T-helper 1 cell treated with Interleukin-12 subunit alpha and Interleukin-12 subunit beta and Interleukin-4 antibody, amounts not matched to agents 30 μg/mL and 1 μg/mL, for 36 hours (primary cell): Measurements from ENCODE around the gene EMILIN1.
A peak's percentile ranks its signal among the peaks of the same experiment; 100 is the strongest.

ENCODE experiments used
- H3K27ac Mint-ChIP-seq: one replicate; pipeline ENCODE4 v1.8.0; 2021; ENCODE audit warnings: mild to moderate bottlenecking, mixed read lengths
- H3K27me3 Mint-ChIP-seq: one replicate; pipeline ENCODE4 v1.8.0; 2021; ENCODE audit warnings: low read depth, mixed read lengths
- H3K36me3 Mint-ChIP-seq: one replicate; pipeline ENCODE4 v1.8.0; 2021; ENCODE audit warnings: low read depth, mixed read lengths
- H3K4me1 Mint-ChIP-seq: one replicate; pipeline ENCODE4 v1.8.0; 2021; ENCODE audit warnings: low read depth, mixed read lengths
- H3K4me3 Mint-ChIP-seq: one replicate; pipeline ENCODE4 v1.8.0; 2021; ENCODE audit warnings: mild to moderate bottlenecking, moderate library complexity, mixed read lengths
- H3K9me3 Mint-ChIP-seq: one replicate; pipeline ENCODE4 v1.8.0; 2021; ENCODE audit warnings: mixed read lengths

Gene EMILIN1

DNA sequence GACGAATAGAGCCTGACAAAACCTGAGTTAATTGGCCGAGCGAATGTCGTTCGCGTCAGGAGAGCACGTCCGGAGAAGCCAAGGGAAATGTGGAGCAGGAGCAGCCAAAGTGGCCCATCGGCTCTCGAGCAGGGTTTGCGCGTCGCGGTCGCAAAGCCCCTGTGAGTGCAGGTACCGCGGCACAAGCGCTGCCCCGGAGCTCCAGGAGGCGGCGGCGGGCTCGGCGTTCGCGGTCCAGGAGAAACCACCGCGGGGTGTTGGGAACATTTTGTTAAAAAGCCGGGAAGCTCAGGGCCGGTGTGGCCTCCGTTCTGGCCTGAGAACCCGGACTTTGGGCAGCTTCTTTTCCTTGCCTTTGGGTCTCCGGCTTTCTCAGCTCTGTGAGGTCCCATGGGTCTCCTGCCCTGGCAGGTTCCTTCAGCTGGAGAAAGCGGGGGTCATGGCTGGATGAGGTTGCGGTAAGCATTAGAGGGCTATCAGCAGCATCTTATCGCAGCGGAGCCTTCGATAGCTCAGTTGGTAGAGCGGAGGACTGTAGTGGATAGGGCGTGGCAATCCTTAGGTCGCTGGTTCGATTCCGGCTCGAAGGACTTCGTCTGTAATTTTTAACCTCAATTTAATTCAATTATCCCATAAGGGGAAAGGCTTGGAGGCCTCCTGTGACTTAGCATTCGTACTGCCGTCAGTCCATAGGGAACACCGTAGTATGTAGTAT, 28.0 kb upstream of the EMILIN1 start:
- Mint-ChIP-seq H3K27me3 (peaks cover 11% of the 10 kb centered on the region), H3K27ac (peak overlapping the region; percentile 99), H3K4me1 (peaks cover 25% of the 10 kb centered on the region), H3K9me3 (peaks cover 3% of the 10 kb centered on the region), H3K36me3 (peaks cover 20% of the 10 kb centered on the region), H3K4me3 (peak overlapping the region; percentile 88)

DNA sequence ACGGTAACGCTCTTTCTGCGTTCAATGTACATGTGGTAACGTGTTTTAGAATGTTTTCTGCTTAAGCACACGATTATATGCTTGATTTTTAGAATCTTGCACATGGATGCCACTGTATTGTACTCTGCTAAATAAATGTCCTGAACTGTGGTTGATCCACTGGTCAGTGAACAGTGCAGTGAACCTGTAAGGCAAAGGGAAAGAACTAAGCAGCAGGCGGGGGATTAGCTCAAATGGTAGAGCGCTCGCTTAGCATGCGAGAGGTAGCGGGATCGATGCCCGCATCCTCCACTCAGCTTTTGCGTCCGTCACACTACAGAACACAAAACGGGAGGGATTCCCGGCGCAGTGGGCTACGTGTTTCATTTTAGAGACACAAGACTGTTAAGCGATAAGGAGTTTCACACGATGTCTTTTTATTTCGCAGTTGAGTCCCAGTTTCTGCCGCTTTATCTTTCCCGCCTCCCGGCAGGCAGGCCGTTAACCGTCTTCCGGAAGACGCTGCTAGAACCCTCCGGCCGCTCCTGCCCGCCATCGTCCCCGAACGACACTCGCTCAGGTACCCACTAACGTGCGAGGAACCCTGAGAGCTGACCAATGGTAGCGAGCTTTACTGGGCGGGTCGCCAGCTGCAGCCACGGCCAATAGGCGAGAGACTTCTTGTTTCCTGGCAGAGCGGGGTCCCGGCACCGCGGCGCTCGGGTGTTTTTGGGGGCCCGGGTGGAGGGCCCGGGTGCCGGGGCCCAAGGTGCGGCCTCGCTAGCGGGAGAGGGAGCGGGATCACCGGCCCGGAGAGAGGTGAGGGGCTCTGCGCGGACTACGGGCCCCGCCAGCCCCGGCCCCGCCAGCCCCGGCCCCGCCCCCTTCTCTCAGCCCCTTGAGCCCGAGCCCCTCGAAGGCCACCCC, 27.2 kb upstream of the EMILIN1 start, which contains the start of gene AGBL5:
Gene AGBL5 (plus strand): TSS at position 673 of the 906 bp plus-strand sequence. CDS start 1,291 bp downstream, outside the sequence.
- Mint-ChIP-seq H3K9me3 (peaks cover 3% of the 10 kb centered on the region), H3K27ac (peak within 1 kb of the TSS; percentile 99), H3K4me1 (peaks cover 25% of the 10 kb centered on the region), H3K4me3 (peak within 1 kb of the TSS; percentile 88), H3K36me3 (peaks cover 23% of the 10 kb centered on the region), H3K27me3 (peaks cover 11% of the 10 kb centered on the region)

DNA sequence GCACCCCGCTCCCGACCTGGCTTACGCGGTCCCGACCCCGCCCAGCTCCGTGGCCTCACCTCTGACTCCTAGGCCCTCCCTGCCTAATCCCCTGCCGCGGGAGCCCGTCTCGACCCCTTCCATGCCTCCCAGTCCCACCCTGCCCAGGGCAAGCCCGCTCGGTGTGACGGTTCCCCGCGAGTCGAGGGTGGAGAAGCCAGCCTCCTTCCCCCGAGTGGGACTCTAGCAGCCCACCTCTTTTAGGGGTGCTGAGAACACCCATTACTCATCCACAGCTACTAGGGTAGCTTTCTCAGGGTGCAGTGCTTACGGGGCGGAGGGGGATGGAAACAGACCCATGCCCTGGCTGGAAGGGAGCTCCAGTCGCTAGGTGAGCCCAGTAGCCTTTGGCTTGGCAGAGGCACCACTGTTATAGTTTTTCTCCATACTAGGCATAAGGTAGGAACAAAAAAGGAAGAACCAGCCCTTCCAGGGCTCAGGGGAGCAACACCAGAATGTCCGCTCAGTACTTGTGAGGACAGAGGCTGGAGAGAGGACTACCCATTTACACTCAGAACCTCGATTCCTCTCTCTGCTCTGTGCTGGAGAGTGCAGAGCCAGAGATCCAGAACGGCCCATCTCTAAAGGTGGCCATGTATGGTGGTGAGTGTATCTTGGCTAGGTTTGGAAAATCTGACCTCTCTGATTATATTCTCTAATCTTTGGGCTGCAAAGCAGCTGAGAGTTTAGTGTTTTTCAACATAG, 26.3 kb upstream of the EMILIN1 start:
- Mint-ChIP-seq H3K36me3 (peaks cover 25% of the 10 kb centered on the region), H3K27me3 (peaks cover 11% of the 10 kb centered on the region), H3K9me3 (peaks cover 3% of the 10 kb centered on the region), H3K4me1 (peaks cover 26% of the 10 kb centered on the region), H3K27ac (peak overlapping the region; percentile 74), H3K4me3 (peak overlapping the region; percentile 88)

DNA sequence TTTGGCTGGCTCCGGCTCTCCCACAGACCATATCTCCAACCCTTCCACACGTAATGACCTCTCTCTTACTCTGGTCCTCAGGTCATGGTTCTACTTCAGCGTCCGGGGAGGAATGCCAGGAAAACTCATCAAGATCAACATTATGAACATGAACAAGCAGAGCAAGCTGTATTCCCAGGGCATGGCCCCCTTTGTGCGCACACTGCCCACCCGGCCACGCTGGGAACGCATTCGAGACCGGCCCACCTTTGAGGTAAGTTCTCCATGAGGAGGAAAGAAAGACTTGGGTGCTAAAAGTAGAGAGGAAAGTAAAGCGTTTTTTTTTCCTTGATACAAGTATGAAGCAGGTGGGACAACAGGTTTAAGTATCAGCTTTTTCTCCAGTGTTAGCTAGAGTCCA, 25.1 kb upstream of the EMILIN1 start:
- H3K27me3 Mint-ChIP-seq: peaks cover 11% of the 10 kb centered on the region
- no peak overlapping the region for H3K27ac Mint-ChIP-seq
- H3K4me3 Mint-ChIP-seq: peak overlapping the region; percentile 28
- peaks cover 22% of the 10 kb centered on the region for H3K36me3 Mint-ChIP-seq
- H3K4me1 Mint-ChIP-seq: peaks cover 20% of the 10 kb centered on the region
- H3K9me3 Mint-ChIP-seq: peaks cover 3% of the 10 kb centered on the region

DNA sequence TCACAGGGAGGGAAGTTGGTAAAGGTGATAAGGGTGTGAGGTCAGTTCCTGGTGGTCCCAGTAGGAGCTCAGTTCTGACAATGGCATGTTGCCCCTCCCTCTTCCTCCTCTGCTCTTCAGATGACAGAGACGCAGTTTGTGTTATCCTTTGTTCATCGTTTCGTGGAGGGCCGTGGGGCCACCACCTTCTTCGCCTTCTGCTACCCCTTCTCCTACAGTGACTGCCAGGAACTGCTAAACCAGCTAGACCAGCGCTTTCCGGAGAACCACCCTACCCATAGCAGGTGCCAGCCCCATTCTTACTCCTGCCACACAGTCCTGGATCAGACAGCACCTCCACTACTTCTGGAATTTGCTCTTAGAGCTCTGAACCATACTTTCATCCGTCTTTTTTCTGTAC, 24.6 kb upstream of the EMILIN1 start:
- Mint-ChIP-seq H3K27ac (no peak overlapping the region), H3K36me3 (peaks cover 22% of the 10 kb centered on the region), H3K4me1 (peaks cover 20% of the 10 kb centered on the region), H3K27me3 (peaks cover 11% of the 10 kb centered on the region), H3K9me3 (peaks cover 3% of the 10 kb centered on the region), H3K4me3 (peak overlapping the region; percentile 2)

DNA sequence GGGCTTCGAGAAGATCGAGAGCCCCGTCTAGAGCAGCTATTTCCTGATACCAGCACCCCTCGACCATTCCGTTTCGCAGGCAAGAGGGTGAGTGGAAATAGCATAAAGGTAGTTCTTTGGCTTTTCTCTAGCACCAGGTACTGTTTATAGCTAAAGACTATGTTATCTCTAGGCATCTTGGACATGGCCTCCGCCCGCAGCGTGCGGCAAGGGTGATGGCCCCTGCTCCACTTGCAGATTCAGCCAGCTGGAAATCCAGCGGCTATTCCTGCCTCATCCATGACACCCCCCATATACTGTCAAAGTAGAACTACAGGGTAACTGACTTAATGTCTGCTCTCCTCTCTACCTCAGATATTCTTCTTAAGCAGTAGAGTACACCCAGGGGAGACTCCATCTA, 23.7 kb upstream of the EMILIN1 start:
- Mint-ChIP-seq H3K4me1 (peaks cover 16% of the 10 kb centered on the region), H3K4me3 (no peak overlapping the region), H3K36me3 (peaks cover 22% of the 10 kb centered on the region), H3K9me3 (peaks cover 3% of the 10 kb centered on the region), H3K27ac (no peak overlapping the region), H3K27me3 (peaks cover 11% of the 10 kb centered on the region)

DNA sequence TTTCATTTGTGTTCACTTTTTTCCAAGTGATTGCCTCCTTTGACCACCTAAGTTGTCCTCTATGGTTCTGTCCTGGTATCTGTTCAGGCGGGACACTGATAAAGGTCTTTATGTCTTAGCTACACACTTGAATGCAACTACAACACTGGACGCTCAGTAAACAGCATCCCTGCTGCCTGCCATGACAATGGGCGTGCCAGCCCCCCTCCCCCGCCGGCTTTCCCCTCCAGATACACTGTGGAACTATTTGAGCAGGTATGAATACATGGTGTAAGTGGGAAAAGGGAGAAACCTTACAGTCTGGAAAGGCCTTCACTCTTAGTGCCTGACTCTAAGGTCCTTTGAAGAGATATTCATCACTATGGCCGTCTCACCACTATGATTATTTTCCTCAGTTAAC, 21.2 kb upstream of the EMILIN1 start:
- Mint-ChIP-seq H3K36me3 (peaks cover 18% of the 10 kb centered on the region), H3K4me3 (no peak overlapping the region), H3K27me3 (no peaks in the 10 kb centered on the region), H3K4me1 (peaks cover 6% of the 10 kb centered on the region), H3K9me3 (no peaks in the 10 kb centered on the region), H3K27ac (no peak overlapping the region)

DNA sequence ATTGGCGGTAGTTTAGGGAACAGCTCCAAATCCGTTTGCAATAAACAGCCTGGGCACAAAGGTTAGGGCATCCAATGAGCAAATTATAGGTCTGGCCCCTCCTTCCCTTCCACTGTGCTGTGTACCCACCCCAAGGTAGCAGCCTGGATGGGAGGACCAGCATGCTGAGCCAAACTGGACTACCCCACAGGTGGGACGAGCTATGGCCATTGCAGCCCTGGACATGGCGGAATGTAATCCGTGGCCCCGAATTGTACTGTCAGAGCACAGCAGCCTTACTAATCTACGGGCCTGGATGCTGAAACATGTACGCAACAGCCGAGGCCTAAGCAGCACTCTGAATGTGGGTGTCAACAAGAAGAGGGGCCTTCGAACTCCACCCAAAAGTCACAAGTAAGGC, 20.2 kb upstream of the EMILIN1 start:
- Mint-ChIP-seq H3K36me3 (peaks cover 24% of the 10 kb centered on the region), H3K27ac (no peak overlapping the region), H3K4me1 (peaks cover 8% of the 10 kb centered on the region), H3K27me3 (no peaks in the 10 kb centered on the region), H3K4me3 (no peak overlapping the region), H3K9me3 (no peaks in the 10 kb centered on the region)

DNA sequence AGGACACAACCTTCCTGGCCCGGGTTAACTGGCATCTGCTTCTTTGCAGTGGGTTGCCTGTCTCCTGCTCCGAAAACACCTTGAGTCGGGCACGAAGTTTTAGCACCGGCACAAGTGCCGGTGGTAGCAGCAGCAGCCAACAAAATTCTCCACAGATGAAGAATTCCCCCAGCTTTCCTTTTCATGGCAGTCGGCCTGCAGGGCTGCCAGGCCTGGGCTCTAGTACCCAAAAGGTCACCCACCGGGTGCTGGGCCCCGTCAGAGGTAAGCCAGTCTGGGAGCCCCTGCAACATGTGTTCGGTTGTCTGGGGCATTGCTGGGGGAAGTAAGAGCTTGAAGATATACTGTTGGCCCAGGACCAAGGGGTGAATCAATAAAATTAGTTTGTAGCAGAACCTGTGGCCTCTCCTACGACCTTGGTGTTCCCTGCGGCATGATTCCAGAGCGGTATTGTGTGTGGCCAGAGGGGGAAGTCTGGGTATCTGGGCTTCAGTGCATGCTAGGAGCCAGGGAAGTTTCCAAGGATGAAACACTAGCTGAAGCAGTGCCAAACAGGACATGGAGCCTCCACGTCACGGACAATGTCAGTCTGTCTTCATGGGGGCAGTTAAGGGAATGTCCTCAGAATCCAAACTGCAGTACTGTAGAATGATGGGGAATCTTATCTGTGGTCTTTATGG, 19.1 kb upstream of the EMILIN1 start:
- H3K36me3 Mint-ChIP-seq: peaks cover 28% of the 10 kb centered on the region
- H3K4me3 Mint-ChIP-seq: no peak overlapping the region
- H3K27ac Mint-ChIP-seq: no peak overlapping the region
- no peaks in the 10 kb centered on the region for H3K27me3 Mint-ChIP-seq
- peaks cover 5% of the 10 kb centered on the region for H3K4me1 Mint-ChIP-seq
- no peaks in the 10 kb centered on the region for H3K9me3 Mint-ChIP-seq

DNA sequence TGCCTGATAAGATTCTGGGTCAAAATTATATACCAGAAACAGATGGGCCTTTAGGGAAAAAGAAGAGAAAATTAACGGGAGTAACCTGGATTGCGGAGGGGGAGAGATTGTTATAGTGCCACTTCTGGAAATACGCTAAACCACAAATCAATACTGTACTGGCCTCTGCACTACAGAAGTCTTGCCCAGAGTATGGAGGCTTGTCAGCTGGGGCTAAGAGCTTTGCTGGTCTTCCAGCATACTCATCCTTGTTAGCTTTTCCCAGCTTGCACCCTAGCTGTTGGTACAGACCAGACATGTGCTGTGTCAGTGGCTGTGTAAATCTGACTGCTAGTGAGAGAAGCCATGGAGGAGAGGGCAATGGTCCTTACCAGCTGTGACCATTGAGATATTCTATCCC, 18.1 kb upstream of the EMILIN1 start:
- Mint-ChIP-seq H3K36me3 (peaks cover 27% of the 10 kb centered on the region), H3K9me3 (no peaks in the 10 kb centered on the region), H3K27me3 (no peaks in the 10 kb centered on the region), H3K4me1 (peaks cover 7% of the 10 kb centered on the region), H3K4me3 (no peak overlapping the region), H3K27ac (no peak overlapping the region)

DNA sequence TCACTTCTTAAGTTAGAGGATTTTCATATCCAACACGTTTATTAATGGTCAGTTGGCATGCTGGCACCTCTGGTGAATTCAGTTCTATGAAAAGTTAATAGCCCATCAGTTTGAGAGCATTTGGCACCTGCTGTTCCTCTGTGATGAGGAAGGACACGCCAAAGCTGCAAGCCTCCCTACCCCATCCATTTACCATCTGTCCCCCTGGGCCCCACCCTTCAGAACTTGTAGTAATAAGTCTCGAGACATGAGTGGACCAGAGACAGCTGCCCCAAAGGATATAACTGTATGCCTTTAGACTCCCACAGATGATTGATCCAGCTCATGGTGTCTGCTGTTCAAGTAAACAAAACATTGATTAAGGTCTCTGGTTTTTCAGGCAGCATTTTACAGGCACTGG, 13.3 kb upstream of the EMILIN1 start:
- Mint-ChIP-seq H3K27ac (no peak overlapping the region), H3K4me1 (peaks cover 28% of the 10 kb centered on the region), H3K27me3 (no peaks in the 10 kb centered on the region), H3K9me3 (no peaks in the 10 kb centered on the region), H3K4me3 (no peak overlapping the region), H3K36me3 (peaks cover 53% of the 10 kb centered on the region)

DNA sequence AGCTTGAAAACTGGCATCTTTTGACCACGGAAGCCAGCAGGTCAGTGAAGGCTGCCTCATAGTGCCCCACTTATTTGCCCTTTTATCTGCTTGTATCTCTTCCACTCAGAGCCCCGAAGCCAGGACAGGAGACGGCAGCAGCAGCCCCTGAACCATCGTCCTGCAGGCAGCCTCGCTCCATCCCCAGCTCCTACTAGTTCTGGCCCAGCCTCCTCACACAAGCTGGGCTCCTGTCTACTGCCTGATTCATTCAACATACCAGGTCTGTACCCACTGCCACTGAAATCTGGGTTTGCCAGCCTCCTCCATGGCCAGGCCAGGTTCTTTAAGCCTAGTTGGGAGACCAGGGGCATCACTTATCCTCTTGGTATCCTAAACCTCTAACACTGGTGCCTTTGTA, 11.0 kb upstream of the EMILIN1 start:
- Mint-ChIP-seq H3K36me3 (peaks cover 53% of the 10 kb centered on the region), H3K27me3 (no peaks in the 10 kb centered on the region), H3K9me3 (no peaks in the 10 kb centered on the region), H3K27ac (no peak overlapping the region), H3K4me3 (no peak overlapping the region), H3K4me1 (peaks cover 39% of the 10 kb centered on the region)

DNA sequence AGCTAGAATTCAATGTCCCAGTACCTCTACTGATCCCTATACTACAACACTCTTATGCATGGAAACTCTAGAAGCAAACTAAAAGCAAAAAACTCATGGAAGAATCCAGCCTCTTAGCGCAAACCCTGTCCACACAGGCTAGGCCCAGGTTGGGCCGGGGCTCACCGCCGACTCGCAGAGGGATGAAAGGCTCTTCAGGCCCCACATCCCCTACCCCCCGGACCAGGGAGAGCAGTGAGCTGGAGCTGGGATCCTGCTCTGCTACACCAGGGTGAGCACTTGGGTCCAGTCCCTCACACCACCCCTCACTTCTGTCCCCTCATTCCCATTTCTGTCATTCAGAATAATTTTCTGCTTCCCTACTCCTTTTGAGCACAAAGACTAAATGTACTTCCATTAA, 9.0 kb upstream of the EMILIN1 start:
- Mint-ChIP-seq H3K36me3 (peaks cover 43% of the 10 kb centered on the region), H3K4me3 (peak overlapping the region; percentile 98), H3K27ac (peak overlapping the region; percentile 38), H3K27me3 (no peaks in the 10 kb centered on the region), H3K9me3 (no peaks in the 10 kb centered on the region), H3K4me1 (peaks cover 50% of the 10 kb centered on the region)
